HL-60 (cell line): ENCODE results near the gene ACTN4.

Experiments
- POLR2AphosphoS5 ChIP-seq: IDR thresholded peaks from 2 replicates; pipeline ENCODE4 v1.6.1; 2012; ENCODE audit warnings: low read depth
- TF ChIP-seq, protein P1 (sequence below): IDR thresholded peaks from one replicate; pipeline ENCODE4 v1.5.1; 2011; ENCODE audit warnings: low read length, control low read depth, inconsistent platforms; ENCODE audit not compliant: insufficient read depth
- TF ChIP-seq, protein P2 (sequence below): IDR thresholded peaks from 2 replicates; pipeline ENCODE4 v1.6.1; 2012; ENCODE audit warnings: low read depth; ENCODE audit not compliant: insufficient replicate concordance

DNA sequence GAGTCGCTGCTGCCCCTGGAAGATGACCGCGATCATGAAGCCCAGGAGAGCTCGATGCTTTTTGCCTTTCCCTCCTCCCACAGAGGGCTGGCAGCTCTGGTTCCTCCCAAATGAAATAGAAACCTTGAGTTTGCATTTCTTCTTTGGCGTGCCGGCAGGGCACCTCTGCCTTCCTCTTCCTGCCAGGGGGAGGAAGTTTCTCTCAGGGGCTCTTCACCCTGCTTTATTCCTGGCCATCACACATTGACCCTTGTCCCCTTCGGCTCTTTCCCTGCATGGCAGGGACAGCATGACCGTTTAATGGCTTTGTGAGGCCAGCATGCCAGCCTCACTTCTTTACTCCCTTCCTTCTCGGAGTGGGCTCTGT lies 47.9 kb downstream of the ACTN4 start:
- TF ChIP-seq, protein P1, sequence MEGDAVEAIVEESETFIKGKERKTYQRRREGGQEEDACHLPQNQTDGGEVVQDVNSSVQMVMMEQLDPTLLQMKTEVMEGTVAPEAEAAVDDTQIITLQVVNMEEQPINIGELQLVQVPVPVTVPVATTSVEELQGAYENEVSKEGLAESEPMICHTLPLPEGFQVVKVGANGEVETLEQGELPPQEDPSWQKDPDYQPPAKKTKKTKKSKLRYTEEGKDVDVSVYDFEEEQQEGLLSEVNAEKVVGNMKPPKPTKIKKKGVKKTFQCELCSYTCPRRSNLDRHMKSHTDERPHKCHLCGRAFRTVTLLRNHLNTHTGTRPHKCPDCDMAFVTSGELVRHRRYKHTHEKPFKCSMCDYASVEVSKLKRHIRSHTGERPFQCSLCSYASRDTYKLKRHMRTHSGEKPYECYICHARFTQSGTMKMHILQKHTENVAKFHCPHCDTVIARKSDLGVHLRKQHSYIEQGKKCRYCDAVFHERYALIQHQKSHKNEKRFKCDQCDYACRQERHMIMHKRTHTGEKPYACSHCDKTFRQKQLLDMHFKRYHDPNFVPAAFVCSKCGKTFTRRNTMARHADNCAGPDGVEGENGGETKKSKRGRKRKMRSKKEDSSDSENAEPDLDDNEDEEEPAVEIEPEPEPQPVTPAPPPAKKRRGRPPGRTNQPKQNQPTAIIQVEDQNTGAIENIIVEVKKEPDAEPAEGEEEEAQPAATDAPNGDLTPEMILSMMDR: no peak
- TF ChIP-seq POLR2AphosphoS5: no peak
- TF ChIP-seq, protein P2, sequence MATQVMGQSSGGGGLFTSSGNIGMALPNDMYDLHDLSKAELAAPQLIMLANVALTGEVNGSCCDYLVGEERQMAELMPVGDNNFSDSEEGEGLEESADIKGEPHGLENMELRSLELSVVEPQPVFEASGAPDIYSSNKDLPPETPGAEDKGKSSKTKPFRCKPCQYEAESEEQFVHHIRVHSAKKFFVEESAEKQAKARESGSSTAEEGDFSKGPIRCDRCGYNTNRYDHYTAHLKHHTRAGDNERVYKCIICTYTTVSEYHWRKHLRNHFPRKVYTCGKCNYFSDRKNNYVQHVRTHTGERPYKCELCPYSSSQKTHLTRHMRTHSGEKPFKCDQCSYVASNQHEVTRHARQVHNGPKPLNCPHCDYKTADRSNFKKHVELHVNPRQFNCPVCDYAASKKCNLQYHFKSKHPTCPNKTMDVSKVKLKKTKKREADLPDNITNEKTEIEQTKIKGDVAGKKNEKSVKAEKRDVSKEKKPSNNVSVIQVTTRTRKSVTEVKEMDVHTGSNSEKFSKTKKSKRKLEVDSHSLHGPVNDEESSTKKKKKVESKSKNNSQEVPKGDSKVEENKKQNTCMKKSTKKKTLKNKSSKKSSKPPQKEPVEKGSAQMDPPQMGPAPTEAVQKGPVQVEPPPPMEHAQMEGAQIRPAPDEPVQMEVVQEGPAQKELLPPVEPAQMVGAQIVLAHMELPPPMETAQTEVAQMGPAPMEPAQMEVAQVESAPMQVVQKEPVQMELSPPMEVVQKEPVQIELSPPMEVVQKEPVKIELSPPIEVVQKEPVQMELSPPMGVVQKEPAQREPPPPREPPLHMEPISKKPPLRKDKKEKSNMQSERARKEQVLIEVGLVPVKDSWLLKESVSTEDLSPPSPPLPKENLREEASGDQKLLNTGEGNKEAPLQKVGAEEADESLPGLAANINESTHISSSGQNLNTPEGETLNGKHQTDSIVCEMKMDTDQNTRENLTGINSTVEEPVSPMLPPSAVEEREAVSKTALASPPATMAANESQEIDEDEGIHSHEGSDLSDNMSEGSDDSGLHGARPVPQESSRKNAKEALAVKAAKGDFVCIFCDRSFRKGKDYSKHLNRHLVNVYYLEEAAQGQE: no peak
